Measurements from ENCODE around the gene USP1.

Gene USP1

GRCh38 chr1:62436466-62437272 is at the start of gene USP1:
USP1 (plus strand) TSS chr1:62437049; CDS start chr1:62439868, 2,819 bp downstream.
- Mint-ChIP-seq H3K4me1 (peaks cover 17 to 41% of the 10 kb centered on the region in 2 donors), H3K27me3 (no peaks in the 10 kb centered on the region)
- ATAC-seq (replicated peaks), result peak; percentile 85 to 86

GRCh38 chr1:62389531-62389930 is 47.3 kb upstream of the USP1 start:
- Mint-ChIP-seq H3K36me3 (no peaks in the 10 kb centered on the region), H3K4me1 (no peaks in the 10 kb centered on the region), H3K27ac (no peak overlapping the region), H3K27me3 (peaks cover 4 to 15% of the 10 kb centered on the region in 2 donors), H3K9me3 (no peaks in the 10 kb centered on the region), H3K4me3 (no peak overlapping the region)
- ATAC-seq (replicated peaks) (no peak), DNase-seq (no peak)

More at GRCh38 chr1:62436466-62437272, at the start of gene USP1:
- H3K4me3 Mint-ChIP-seq, result peak within 1 kb of the TSS; percentile 94 to 98
- peaks cover 2 to 6% of the 10 kb centered on the region in 2 donors for H3K9me3 Mint-ChIP-seq
- peaks cover 11 to 29% of the 10 kb centered on the region in 2 donors for H3K36me3 Mint-ChIP-seq
- peak within 1 kb of the TSS; percentile 99 for H3K27ac Mint-ChIP-seq
- DNase-seq, result peak; percentile 98

DNA sequence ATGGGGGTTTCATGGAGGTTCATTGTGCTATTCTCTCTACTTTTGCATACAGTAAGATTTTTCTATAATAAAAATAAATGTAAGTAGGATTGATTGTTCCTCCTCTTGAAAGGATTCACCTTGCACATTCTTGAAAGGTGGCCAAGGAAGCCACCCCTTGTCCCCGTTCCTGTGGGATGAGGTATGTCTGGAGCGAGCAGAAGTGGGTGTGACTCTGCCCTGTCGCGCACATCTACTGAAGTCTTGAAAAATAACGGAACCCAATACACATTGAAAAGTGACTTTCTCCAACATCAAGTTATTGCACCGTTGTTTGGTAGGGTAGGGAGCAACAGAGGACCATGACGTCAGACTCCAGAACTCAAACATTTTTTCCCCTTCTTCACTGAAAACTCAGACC is 46.8 kb upstream of the USP1 start:
- no peak for ATAC-seq (replicated peaks)
- no peaks in the 10 kb centered on the region for H3K4me1 Mint-ChIP-seq
- no peak overlapping the region for H3K27ac Mint-ChIP-seq
- H3K4me3 Mint-ChIP-seq, result no peak overlapping the region
- H3K27me3 Mint-ChIP-seq, result peaks cover 4 to 21% of the 10 kb centered on the region in 2 donors
- no peaks in the 10 kb centered on the region for H3K9me3 Mint-ChIP-seq
- DNase-seq, result no peak
- no peaks in the 10 kb centered on the region for H3K36me3 Mint-ChIP-seq

DNA sequence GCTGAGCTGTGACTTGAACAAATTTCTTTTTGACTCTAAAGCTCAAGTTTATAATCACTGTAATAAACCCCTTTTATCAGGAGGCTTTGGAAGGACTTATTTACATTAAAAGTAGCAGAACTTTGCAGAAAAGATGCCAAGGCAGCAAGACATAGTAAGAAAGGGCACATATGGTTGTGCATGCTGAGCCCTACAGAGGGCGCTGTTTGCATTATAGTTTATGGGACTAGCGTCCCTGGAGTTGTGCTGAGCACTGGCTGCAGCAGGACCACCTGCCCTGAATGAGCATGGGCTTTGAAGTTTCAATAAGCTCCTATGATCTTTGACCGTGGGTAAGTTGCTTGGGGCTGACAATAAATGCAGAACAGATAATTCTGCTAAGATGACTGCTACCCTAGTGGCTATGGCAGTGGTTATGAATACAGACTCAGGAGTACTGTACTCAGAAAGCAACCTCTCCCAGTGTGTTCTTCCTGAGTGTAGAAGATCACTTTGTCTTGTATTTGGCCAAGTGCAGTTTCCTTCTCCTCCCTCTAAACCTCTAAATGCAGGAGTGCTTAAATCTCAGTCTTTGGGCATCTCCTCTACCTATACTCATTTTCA is 45.4 kb upstream of the USP1 start:
- no peak for DNase-seq

GRCh38 chr1:62392951-62393350 is 43.9 kb upstream of the USP1 start:
- H3K4me3 Mint-ChIP-seq, result no peak overlapping the region
- DNase-seq (no peak), ATAC-seq (replicated peaks) (no peak)
- no peaks in the 10 kb centered on the region for H3K36me3 Mint-ChIP-seq
- H3K4me1 Mint-ChIP-seq, result no peaks in the 10 kb centered on the region
- no peaks in the 10 kb centered on the region for H3K9me3 Mint-ChIP-seq
- H3K27ac Mint-ChIP-seq, result no peak overlapping the region
- peaks cover 4 to 22% of the 10 kb centered on the region in 2 donors for H3K27me3 Mint-ChIP-seq

More for the DNA sequence above, 45.4 kb upstream of the USP1 start:
- H3K4me1 Mint-ChIP-seq, result no peaks in the 10 kb centered on the region
- H3K27ac Mint-ChIP-seq, result no peak overlapping the region
- peak; percentile 38 to 65 for ATAC-seq (replicated peaks)
- H3K36me3 Mint-ChIP-seq, result no peaks in the 10 kb centered on the region
- no peak overlapping the region for H3K4me3 Mint-ChIP-seq
- peaks cover 4 to 22% of the 10 kb centered on the region in 2 donors for H3K27me3 Mint-ChIP-seq
- no peaks in the 10 kb centered on the region for H3K9me3 Mint-ChIP-seq

DNA sequence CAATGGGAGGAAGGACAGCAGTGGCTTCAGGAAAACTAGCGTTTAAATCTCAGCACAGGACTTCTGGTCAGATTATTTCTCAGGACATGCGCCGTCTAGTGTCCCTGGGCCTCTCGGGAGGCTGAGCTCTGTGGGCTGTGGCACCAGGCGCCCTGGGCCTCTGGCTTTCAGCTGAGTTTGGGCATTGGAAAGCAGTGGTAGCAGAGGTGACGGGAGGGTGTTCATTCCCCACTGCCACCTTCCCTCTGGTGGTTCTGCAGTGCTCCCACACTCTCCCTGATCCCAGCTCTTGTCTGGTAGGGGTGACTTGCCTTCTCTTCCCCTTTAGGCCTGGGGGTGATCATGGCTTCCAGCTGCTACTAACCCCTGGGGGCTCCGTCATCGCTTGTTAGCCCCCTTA is 42.2 kb upstream of the USP1 start:
- Mint-ChIP-seq H3K36me3 (no peaks in the 10 kb centered on the region), H3K27me3 (peaks cover 4 to 22% of the 10 kb centered on the region in 2 donors), H3K27ac (no peak overlapping the region), H3K9me3 (no peaks in the 10 kb centered on the region), H3K4me1 (no peaks in the 10 kb centered on the region), H3K4me3 (no peak overlapping the region)
- DNase-seq, result no peak
- no peak for ATAC-seq (replicated peaks)

DNA sequence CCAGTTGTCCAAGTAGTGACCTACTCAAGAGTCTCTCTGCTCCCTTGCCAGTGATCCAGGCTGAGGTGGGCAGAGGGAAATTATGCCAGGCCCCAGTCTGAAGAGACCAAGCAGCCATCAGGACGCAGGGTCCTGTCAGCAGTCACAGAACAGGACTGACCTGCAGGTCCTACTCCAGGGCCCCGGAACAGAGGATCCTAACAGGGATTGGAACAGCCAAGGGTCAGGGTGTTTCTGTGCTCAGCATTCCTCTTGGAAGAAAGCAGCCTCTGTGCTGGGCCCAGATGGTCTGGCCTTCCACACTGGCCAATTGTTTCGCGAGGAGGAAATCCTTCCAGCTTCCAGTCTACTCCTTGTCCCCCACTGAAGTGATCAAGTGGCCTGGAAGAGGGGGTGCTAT is 41.6 kb upstream of the USP1 start:
- no peak for DNase-seq
- no peak overlapping the region for H3K27ac Mint-ChIP-seq
- H3K4me3 Mint-ChIP-seq, result no peak overlapping the region
- no peaks in the 10 kb centered on the region for H3K36me3 Mint-ChIP-seq
- no peaks in the 10 kb centered on the region for H3K4me1 Mint-ChIP-seq
- peaks cover 4 to 22% of the 10 kb centered on the region in 2 donors for H3K27me3 Mint-ChIP-seq
- H3K9me3 Mint-ChIP-seq, result no peaks in the 10 kb centered on the region
- no peak for ATAC-seq (replicated peaks)

- H3K27ac Mint-ChIP-seq, result no peak overlapping the region
- no peaks in the 10 kb centered on the region for H3K9me3 Mint-ChIP-seq
- no peaks in the 10 kb centered on the region for H3K36me3 Mint-ChIP-seq
- ATAC-seq (replicated peaks) (no peak), DNase-seq (no peak)
- no peak overlapping the region for H3K4me3 Mint-ChIP-seq
- H3K27me3 Mint-ChIP-seq, result peaks cover 4 to 22% of the 10 kb centered on the region in 2 donors
- H3K4me1 Mint-ChIP-seq, result no peaks in the 10 kb centered on the region
Measured at GRCh38 chr1:62396871-62397270, 40.0 kb upstream of the USP1 start.

- DNase-seq, result no peak
- Mint-ChIP-seq H3K9me3 (no peaks in the 10 kb centered on the region), H3K36me3 (no peaks in the 10 kb centered on the region), H3K4me1 (no peaks in the 10 kb centered on the region), H3K4me3 (no peak overlapping the region), H3K27me3 (peaks cover 4 to 22% of the 10 kb centered on the region in 2 donors), H3K27ac (no peak overlapping the region)
- ATAC-seq (replicated peaks), result no peak
Measured at GRCh38 chr1:62397301-62397700, 39.5 kb upstream of the USP1 start.

DNA sequence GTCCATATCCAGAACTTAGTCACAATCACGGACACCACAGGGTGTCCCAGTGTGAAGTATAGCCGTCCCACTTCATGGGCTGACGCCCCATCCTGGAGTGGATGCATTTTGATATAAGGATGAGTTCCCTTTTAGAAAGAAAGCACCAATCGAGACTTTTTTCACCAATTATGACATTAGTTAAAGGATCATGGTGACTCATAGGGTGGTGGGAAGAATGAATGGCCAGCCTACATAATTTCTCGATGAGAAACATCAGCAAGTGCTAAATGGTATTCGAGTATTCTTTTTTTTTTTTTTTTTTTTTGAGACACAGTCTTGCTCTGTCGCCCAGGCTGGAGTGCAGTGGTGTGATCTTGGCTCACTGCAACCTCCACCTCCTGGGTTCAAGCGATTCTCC is 38.5 kb upstream of the USP1 start:
- no peaks in the 10 kb centered on the region for H3K36me3 Mint-ChIP-seq
- ATAC-seq (replicated peaks), result no peak
- H3K4me3 Mint-ChIP-seq, result no peak overlapping the region
- peaks cover 4 to 18% of the 10 kb centered on the region in 2 donors for H3K27me3 Mint-ChIP-seq
- H3K4me1 Mint-ChIP-seq, result no peaks in the 10 kb centered on the region
- H3K9me3 Mint-ChIP-seq, result no peaks in the 10 kb centered on the region
- H3K27ac Mint-ChIP-seq, result no peak overlapping the region
- DNase-seq, result no peak

- Mint-ChIP-seq H3K4me1 (no peaks in the 10 kb centered on the region), H3K27ac (no peak overlapping the region), H3K27me3 (no peaks in the 10 kb centered on the region), H3K4me3 (no peak overlapping the region), H3K36me3 (no peaks in the 10 kb centered on the region), H3K9me3 (no peaks in the 10 kb centered on the region)
- ATAC-seq (replicated peaks) (no peak), DNase-seq (no peak)
Measured at GRCh38 chr1:62401034-62401760, 35.7 kb upstream of the USP1 start.

GRCh38 chr1:62405247-62405646 is 31.6 kb upstream of the USP1 start:
- Mint-ChIP-seq H3K9me3 (no peaks in the 10 kb centered on the region), H3K4me3 (no peak overlapping the region), H3K4me1 (no peaks in the 10 kb centered on the region), H3K27me3 (no peaks in the 10 kb centered on the region), H3K27ac (no peak overlapping the region), H3K36me3 (no peaks in the 10 kb centered on the region)
- ATAC-seq (replicated peaks) (no peak), DNase-seq (no peak)

DNA sequence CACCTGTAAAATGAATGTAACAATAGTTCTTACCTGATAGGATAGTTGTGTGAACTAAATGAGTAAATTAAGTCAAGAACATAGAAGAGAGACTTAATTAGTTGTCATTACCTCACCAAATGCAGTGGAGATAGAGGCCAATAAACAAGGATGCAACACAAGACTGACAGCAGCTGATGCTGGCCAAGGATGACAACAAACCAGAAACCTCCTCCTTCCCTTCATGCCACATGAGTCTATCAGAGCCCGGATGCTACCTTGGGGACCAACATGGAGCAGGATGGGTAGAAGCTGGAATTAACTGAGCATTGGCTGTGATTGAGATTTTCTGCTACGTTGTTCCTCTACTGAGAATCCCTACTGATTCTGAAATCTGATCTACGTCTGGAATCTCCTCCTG is 30.3 kb upstream of the USP1 start:
- H3K9me3 Mint-ChIP-seq, result no peaks in the 10 kb centered on the region
- ATAC-seq (replicated peaks), result no peak

GRCh38 chr1:62407398-62408009 is 29.3 kb upstream of the USP1 start:
- H3K4me3 Mint-ChIP-seq, result no peak overlapping the region
- no peak overlapping the region for H3K27ac Mint-ChIP-seq
- no peak for DNase-seq
- no peaks in the 10 kb centered on the region for H3K4me1 Mint-ChIP-seq
- H3K36me3 Mint-ChIP-seq, result no peaks in the 10 kb centered on the region
- H3K9me3 Mint-ChIP-seq, result no peaks in the 10 kb centered on the region
- H3K27me3 Mint-ChIP-seq, result no peaks in the 10 kb centered on the region
- ATAC-seq (replicated peaks), result peak; percentile 43 to 54

More for the DNA sequence above, 30.3 kb upstream of the USP1 start:
- Mint-ChIP-seq H3K27me3 (no peaks in the 10 kb centered on the region), H3K36me3 (no peaks in the 10 kb centered on the region), H3K4me1 (no peaks in the 10 kb centered on the region), H3K4me3 (no peak overlapping the region), H3K27ac (no peak overlapping the region)
- DNase-seq, result no peak
